HFFc6 (cell line): Measurements from ENCODE around the gene EEF2. TPM values are rescaled to one million over a fixed set of nuclear protein-coding genes. Genes with fewer than 3 reads are reported as not detected.

ENCODE experiments used
- DNase-seq: peaks from one replicate; pipeline ENCODE4 v3.0.0-alpha.2; 2018
- H3K27ac Mint-ChIP-seq: 2 replicates; pipeline ENCODE4 v1.8.0; 2020; ENCODE audit warnings: mild to moderate bottlenecking, mixed read lengths
- H3K27me3 Mint-ChIP-seq: 2 replicates; pipeline ENCODE4 v1.8.0; 2021; ENCODE audit warnings: mild to moderate bottlenecking, moderate library complexity, mixed read lengths; ENCODE audit not compliant: insufficient read depth
- H3K36me3 Mint-ChIP-seq: 2 replicates; pipeline ENCODE4 v1.8.0; 2021; ENCODE audit warnings: low read depth, mixed read lengths
- H3K4me1 Mint-ChIP-seq: 2 replicates; pipeline ENCODE4 v1.8.0; 2020; ENCODE audit warnings: low read depth, mixed read lengths
- H3K4me3 Mint-ChIP-seq: 2 replicates; pipeline ENCODE4 v1.8.0; 2020; ENCODE audit warnings: mild to moderate bottlenecking, moderate library complexity, mixed read lengths
- H3K9me3 Mint-ChIP-seq: 2 replicates; pipeline ENCODE4 v1.8.0; 2020; ENCODE audit warnings: mild to moderate bottlenecking, mixed read lengths
- CTCF ChIP-seq: fragments of 200-600 bp; sonication (generic); IDR thresholded peaks from 2 replicates; pipeline ENCODE4 v1.5.0; 2021; ENCODE audit warnings: antibody characterized with exemption, mild to moderate bottlenecking
- total RNA-seq, 6 experiments: library from RNA; stranded (reverse); fragmentation: NEBNext Ultra II Directional; extraction: Animal tissue kit (Norgen Biotek cat#: 25700); gene quantifications; 2 replicates in 1 of 6; 3 replicates in 5 of 6; pipeline ENCODE4 v1.2.3, GENCODE V29; 2021

EEF2 gene
- total RNA-seq, 6 experiments from 2014 or later = 2,555 to 2,867 (median 2,696) TPM

DNA sequence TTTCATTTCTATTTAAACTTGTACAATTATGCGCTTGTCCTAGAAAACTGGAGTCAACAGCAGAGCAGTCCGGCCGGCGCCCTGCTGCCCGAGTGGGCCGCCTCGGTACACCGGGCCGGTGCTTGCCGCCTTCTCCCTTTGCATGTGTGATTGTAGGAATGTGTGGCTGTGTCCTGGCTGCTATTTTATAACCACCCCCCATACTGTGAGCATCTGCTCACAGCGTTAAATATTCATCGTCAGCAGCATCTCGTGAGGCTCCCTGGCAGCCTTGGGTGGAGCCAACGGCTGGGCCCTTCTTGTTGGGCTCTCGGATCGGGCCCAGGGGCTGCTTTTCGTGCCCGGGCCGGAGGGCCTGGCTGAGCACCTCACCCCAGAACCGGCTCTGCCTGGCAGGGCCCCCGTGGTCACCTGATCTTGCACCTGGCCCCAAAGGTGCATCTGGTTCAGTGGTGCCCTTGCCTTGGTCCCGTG, 32.9 kb upstream of the EEF2 start:
- Mint-ChIP-seq H3K4me3 (no peak overlapping the region), H3K27ac (no peak overlapping the region; the same call in 1 of the 2 replicates), H3K4me1 (no peaks in the 10 kb centered on the region), H3K27me3 (peaks cover 6% of the 10 kb centered on the region), H3K9me3 (no peaks in the 10 kb centered on the region), H3K36me3 (no peaks in the 10 kb centered on the region; the same call in 1 of the 2 replicates)
- DNase-seq = no peak
- no peak for TF ChIP-seq CTCF

DNA sequence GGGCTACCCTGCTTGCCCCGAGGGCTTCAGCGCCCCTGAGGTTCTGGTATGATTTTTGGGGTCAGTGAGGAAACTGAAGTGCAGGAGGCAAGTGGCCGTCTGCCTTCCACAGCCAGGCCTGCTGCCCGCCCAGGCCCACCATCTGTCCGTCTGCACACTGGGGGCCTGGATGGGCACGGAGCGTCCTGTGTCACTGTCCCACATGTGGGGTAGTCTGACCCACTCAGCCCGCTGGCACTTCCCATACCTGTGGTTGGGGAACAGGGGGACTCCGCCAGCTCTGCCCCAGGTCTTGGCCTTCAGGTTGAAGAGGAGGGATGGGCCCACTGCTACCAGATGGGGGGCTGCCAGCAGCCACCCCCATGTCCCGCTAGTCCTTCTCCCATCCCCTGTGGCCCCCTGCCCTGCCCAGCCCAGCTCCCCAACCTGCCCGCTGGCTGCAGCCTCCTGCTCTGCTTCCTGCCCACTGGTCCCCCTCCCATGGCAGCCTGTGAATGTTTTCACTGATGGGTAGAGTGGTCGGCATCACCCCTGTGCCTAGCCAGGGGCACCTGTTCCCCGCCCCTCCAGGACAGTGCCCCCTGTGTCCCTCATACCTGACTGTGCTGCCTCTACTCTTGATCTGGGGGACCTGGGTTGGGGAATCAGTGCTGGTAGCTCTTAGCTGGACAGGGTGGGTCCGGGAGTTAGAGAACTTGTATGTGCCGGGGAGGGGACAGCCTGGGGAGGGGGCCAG, 31.8 kb upstream of the EEF2 start:
- no peak overlapping the region for H3K4me3 Mint-ChIP-seq
- H3K36me3 Mint-ChIP-seq = no peaks in the 10 kb centered on the region; the same call in 1 of the 2 replicates
- no peaks in the 10 kb centered on the region for H3K4me1 Mint-ChIP-seq
- DNase-seq = no peak
- no peak for TF ChIP-seq CTCF
- H3K27ac Mint-ChIP-seq = no peak overlapping the region
- H3K27me3 Mint-ChIP-seq = peaks cover 7% of the 10 kb centered on the region
- H3K9me3 Mint-ChIP-seq = no peaks in the 10 kb centered on the region

DNA sequence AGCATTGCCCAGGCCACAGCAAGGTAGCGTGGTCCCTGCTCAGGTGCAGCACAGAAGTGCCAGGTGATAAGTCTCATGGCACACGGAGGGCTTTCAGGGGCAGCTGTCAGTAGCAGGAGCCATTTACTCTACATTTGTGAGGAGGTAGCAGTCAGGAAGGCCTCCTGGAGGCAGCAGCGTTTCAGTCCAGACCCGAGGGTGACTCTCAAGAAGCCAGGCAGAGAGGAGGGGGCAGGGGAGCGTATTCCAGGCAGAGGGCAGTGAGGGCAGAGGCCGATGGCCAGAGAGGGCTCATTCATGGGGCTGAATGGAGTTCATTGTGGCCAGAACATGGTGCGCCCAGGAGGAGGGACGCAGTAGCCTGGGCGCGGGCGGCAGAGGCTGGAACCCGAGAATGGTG, 31.2 kb upstream of the EEF2 start:
- no peak for DNase-seq
- H3K4me1 Mint-ChIP-seq = no peaks in the 10 kb centered on the region
- H3K36me3 Mint-ChIP-seq = no peaks in the 10 kb centered on the region
- H3K4me3 Mint-ChIP-seq = no peak overlapping the region
- no peak overlapping the region for H3K27ac Mint-ChIP-seq
- TF ChIP-seq CTCF = no peak
- H3K27me3 Mint-ChIP-seq = peaks cover 7% of the 10 kb centered on the region
- no peaks in the 10 kb centered on the region for H3K9me3 Mint-ChIP-seq

- H3K36me3 Mint-ChIP-seq = no peaks in the 10 kb centered on the region
- no peak for TF ChIP-seq CTCF
- peaks cover 7% of the 10 kb centered on the region for H3K27me3 Mint-ChIP-seq
- H3K9me3 Mint-ChIP-seq = no peaks in the 10 kb centered on the region
- DNase-seq = no peak
- no peak overlapping the region for H3K27ac Mint-ChIP-seq
- no peak overlapping the region for H3K4me3 Mint-ChIP-seq
- no peaks in the 10 kb centered on the region; the same call in 1 of the 2 replicates for H3K4me1 Mint-ChIP-seq
These were observed 30.6 kb upstream of the EEF2 start for GRCh38 chr19:4015705-4016402.

DNA sequence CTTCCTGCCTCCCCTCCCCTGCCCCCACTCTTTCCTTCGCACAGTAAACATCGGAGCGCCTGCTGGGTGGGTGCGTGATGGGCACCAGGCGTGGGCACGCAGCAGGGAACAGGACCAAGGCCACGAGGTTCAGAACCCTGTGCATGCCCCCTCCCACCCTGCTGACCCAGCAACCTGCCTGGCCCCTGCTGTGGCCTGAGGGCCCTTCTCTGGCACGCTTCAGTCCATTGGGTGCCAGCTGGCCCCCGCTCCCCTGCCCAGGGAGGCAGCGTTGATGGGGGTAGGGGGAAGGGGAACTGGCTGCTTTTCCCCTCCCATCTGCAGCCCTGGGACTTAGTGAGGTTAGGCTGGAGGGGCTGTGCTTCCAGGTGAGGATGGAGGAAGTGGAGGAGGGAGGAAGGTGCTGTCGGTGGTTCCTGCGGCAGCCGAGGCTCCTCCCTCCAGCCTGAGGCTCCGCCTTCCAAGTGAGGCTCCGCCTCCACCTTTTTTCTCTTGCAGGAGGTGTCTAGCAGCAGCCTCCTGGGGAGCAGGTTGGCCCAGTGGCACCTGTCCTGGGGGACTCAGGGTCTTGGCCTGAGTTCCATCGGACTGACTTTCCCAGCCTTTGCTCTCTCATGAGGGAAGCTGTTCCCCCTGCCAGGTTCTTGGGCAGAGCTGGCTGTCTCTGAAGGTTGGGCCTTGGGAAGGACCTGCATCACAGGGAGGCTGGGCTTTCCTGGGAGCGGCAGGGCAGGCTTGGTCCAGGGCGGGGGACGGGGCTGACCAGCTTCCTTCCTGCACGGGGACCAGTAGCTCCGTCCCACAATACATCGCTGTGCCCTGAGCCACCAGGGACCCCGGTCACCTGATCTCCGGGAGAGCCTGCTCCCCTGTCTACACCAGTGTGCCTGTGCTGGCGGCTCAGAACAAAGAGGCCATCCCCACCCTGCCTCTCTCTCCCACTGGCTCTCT, 29.6 kb upstream of the EEF2 start:
- DNase-seq = no peak
- Mint-ChIP-seq H3K27me3 (peaks cover 7% of the 10 kb centered on the region), H3K36me3 (no peaks in the 10 kb centered on the region), H3K9me3 (no peaks in the 10 kb centered on the region), H3K27ac (no peak overlapping the region), H3K4me1 (peaks cover 4% of the 10 kb centered on the region), H3K4me3 (no peak overlapping the region)
- no peak for TF ChIP-seq CTCF
